GM12878 (cell line): ENCODE data around the gene INPP5D. TPM values are rescaled to one million over a fixed set of nuclear protein-coding genes. Genes with fewer than 3 reads are reported as not detected.
A peak's percentile ranks its signal among the peaks of the same experiment; 100 is the strongest.

Experiments
- ATAC-seq: fragments of 200-7000 bp; cut with Tn5 transposase; 3 replicates; pipeline ENCODE4 v1.9.1; 2020; ENCODE audit warnings: mild to moderate bottlenecking, moderate library complexity
- BruUV-seq: library from RNA; stranded (reverse); fragments of 400-500 nt; replicated peaks from 2 replicates; lab custom pipeline; 2021; lab: Mats Ljungman, UMichigan
- CTCF ChIA-PET: fragments of 300-600 bp; sonication (Branson Sonifier 250); formaldehyde crosslinking; extraction: SDS; loops from one replicate; lab custom pipeline; 2021; ENCODE audit warnings: inconsistent platforms; lab: Yijun Ruan, JAX
- POLR2A ChIA-PET: fragments of 350-600 bp; formaldehyde crosslinking; extraction: SDS; loops from one replicate; lab custom pipeline; 2021; ENCODE audit warnings: inconsistent platforms; lab: Charles Lee
- RAD21 ChIA-PET: fragments of 300-600 bp; sonication (Branson Sonifier 250); formaldehyde crosslinking; loops from one replicate; lab custom pipeline; 2023; ENCODE audit warnings: antibody characterized with exemption; ENCODE audit not compliant: unreplicated experiment; lab: Charles Lee
- SMC1A ChIA-PET: fragments of 300-600 bp; sonication (Branson Sonifier 250); formaldehyde crosslinking; loops from one replicate; lab custom pipeline; 2023; ENCODE audit not compliant: unreplicated experiment, uncharacterized antibody; lab: Charles Lee
- DNase-seq: peaks from one replicate; pipeline ENCODE4 v3.0.0-alpha.2; 2011; ENCODE audit warnings: low read depth, low spot score
- FAIRE-seq: peaks from 3 replicates; lab custom pipeline; 2011; peaks lifted over from hg19 to GRCh38; lab: Jason Lieb, UNC
- H2AFZ ChIP-seq: 2 replicates; pipeline ENCODE4 v1.6.0; 2011; ENCODE audit warnings: low read depth, low read length, control low read depth; ENCODE audit not compliant: control insufficient read depth
- H3K27ac ChIP-seq: 2 replicates; pipeline ENCODE4 v1.5.1; 2011; ENCODE audit warnings: control low read depth; ENCODE audit not compliant: control insufficient read depth, insufficient read depth
- H3K27me3 ChIP-seq, 2 experiments: replicated peaks in 1 of 2; 2 replicates each; pipeline versions ENCODE4 v1.6.0 to v1.6.1; 2011; ENCODE audit warnings: low read length in 1 of 2; ENCODE audit not compliant: control insufficient read depth in 2 of 2, insufficient read depth in 2 of 2
- H3K36me3 ChIP-seq, 2 experiments: 2 replicates each; pipeline ENCODE4 v1.5.1; 2011; ENCODE audit warnings: low read length in 1 of 2; ENCODE audit not compliant: control insufficient read depth in 2 of 2, insufficient read depth in 2 of 2
- H3K4me1 ChIP-seq: 2 replicates; pipeline ENCODE4 v1.6.1; 2011; ENCODE audit warnings: mild to moderate bottlenecking, low read length, moderate library complexity, mixed read lengths; ENCODE audit not compliant: control insufficient read depth, insufficient read depth
- H3K4me2 ChIP-seq: 2 replicates; pipeline ENCODE4 v1.6.0; 2011; ENCODE audit warnings: control low read depth; ENCODE audit not compliant: control insufficient read depth, insufficient read depth
- H3K4me3 ChIP-seq: fragments of 200-600 bp; sonication (generic); 2 replicates; pipeline ENCODE4 v1.5.1; 2016
- H3K79me2 ChIP-seq: 2 replicates; pipeline ENCODE4 v1.6.0; 2011; ENCODE audit warnings: low read length; ENCODE audit not compliant: control insufficient read depth, insufficient read depth
- H3K9ac ChIP-seq: 2 replicates; pipeline ENCODE4 v1.8.0; 2011; ENCODE audit warnings: low read length, control low read depth, mixed read lengths; ENCODE audit not compliant: control insufficient read depth, insufficient read depth
- H3K9me3 ChIP-seq: replicated peaks from 3 replicates; pipeline ENCODE4 v1.5.1; 2011; ENCODE audit warnings: mild to moderate bottlenecking, low read length; ENCODE audit not compliant: control insufficient read depth, insufficient read depth
- H4K20me1 ChIP-seq: 2 replicates; pipeline ENCODE4 v1.6.0; 2011; ENCODE audit not compliant: control insufficient read depth, insufficient read depth
- ATF7 ChIP-seq: fragments of 450-650 bp; IDR thresholded peaks from 2 replicates; pipeline ENCODE4 v1.6.1; 2016; ENCODE audit warnings: low read depth, mild to moderate bottlenecking
- BCL3 ChIP-seq: IDR thresholded peaks from 2 replicates; pipeline ENCODE4 v1.6.1; 2011; ENCODE audit warnings: borderline replicate concordance, low read depth, mild to moderate bottlenecking, moderate library complexity, low read length; ENCODE audit not compliant: insufficient read depth, poor library complexity, severe bottlenecking
- MEF2B ChIP-seq: fragments of 450-650 bp; IDR thresholded peaks from 2 replicates; pipeline ENCODE4 v1.6.1; 2018; ENCODE audit warnings: mild to moderate bottlenecking, moderate library complexity; ENCODE audit not compliant: partially characterized antibody, poor library complexity, severe bottlenecking
- NBN ChIP-seq: fragments of 450-650 bp; IDR thresholded peaks from 2 replicates; pipeline ENCODE4 v1.6.1; 2016
- NFXL1 ChIP-seq: fragments of 450-650 bp; IDR thresholded peaks from 2 replicates; pipeline ENCODE4 v1.6.1; 2017; ENCODE audit warnings: antibody characterized with exemption, mild to moderate bottlenecking, borderline replicate concordance
- NFYB ChIP-seq: IDR thresholded peaks from 2 replicates; pipeline ENCODE4 v1.6.1; 2011; ENCODE audit warnings: low read depth, mild to moderate bottlenecking, low read length, improper control_type of control experiment, moderate library complexity; ENCODE audit not compliant: insufficient read depth
- SIN3A ChIP-seq: IDR thresholded peaks from 2 replicates; pipeline ENCODE4 v1.6.1; 2012; ENCODE audit warnings: low read depth, low read length, improper control_type of control experiment
- SUPT20H ChIP-seq: IDR thresholded peaks from 2 replicates; pipeline ENCODE4 v1.6.1; 2011; ENCODE audit warnings: low read depth, mild to moderate bottlenecking, low read length, moderate library complexity, borderline replicate concordance; ENCODE audit not compliant: control insufficient read depth
- TARDBP ChIP-seq: IDR thresholded peaks from 2 replicates; pipeline ENCODE4 v1.6.1; 2016; ENCODE audit warnings: borderline replicate concordance
- WGBS: methylation state at CpG from one replicate; pipeline ENCODE4 v1.1.6; 2016; ENCODE audit warnings: low lambda C conversion rate; ENCODE audit not compliant: insufficient replicate concordance, insufficient coverage; ENCODE audit errors: missing lambda C conversion rate; 5-methylcytosine and 5-hydroxymethylcytosine counted together
- in situ Hi-C: fragments of 300-500 bp; cut with MboI; formaldehyde crosslinking; loops from 9 replicates; pipeline ENCODE4 v1.14.3; 2018; ENCODE audit warnings: mixed read lengths
- intact Hi-C: fragments of 100-400 bp; cut with micrococcal nuclease; formaldehyde crosslinking; loops from one replicate; pipeline ENCODE4 v1.14.2; 2022; ENCODE audit not compliant: unreplicated experiment
- polyA plus RNA-seq, 11 experiments: library from polyadenylated mRNA; depleted of rRNA in 4 of 11; unstranded in 6 of 11; stranded (reverse) in 5 of 11; fragments of >200 nt; fragmentation: Nextera tagmentation in 4 of 11; fragmentation: Illumina TruSeq in 1 of 11; extraction: Ambion mirVana in 4 of 11; extraction: Trizol in 1 of 11; gene quantifications; 1 replicate in 1 of 11; 2 replicates in 10 of 11; pipeline versions ENCODE4 v1.2.1 to v1.2.3, GENCODE V29; 2011 to 2016; ENCODE audit warnings: inconsistent platforms in 2 of 11, missing spikeins in 2 of 11, low read depth in 1 of 11
- total RNA-seq, 4 experiments: library from RNA; depleted of rRNA in 3 of 4; stranded (reverse); fragments of >200 nt in 3 of 4; fragmentation: Illumina TruSeq in 1 of 4; extraction: Trizol in 1 of 4; gene quantifications; 2 replicates each; pipeline versions ENCODE4 v1.2.1 to v1.2.3, GENCODE V29; 2013 to 2021
- TF ChIP-seq, protein P1 (sequence below): fragments of 450-650 bp; IDR thresholded peaks from 2 replicates; pipeline ENCODE4 v1.6.1; 2017; ENCODE audit warnings: antibody characterized with exemption, mild to moderate bottlenecking, moderate library complexity

Gene INPP5D
- total and polyA plus RNA-seq, 10 of the 15 experiments (the other 5 are each of a cell fraction or from before 2014, with no cell fraction given): 11.8 to 139 (median 88.8) TPM

GRCh38 chr2:233101141-233101540 is 41.0 kb downstream of the INPP5D start:
- Histone ChIP-seq H3K9ac (peak overlapping the region; percentile 88), H3K9me3 (no peaks in the 10 kb centered on the region; the same call in 2 of the 3 replicates), H3K79me2 (peaks cover 85% of the 10 kb centered on the region), H3K27me3 (no peaks in the 10 kb centered on the region), H2AFZ (no peak overlapping the region), H4K20me1 (no peaks in the 10 kb centered on the region), H3K4me3 (no peak overlapping the region), H3K36me3 (peaks cover 19 to 32% of the 10 kb centered on the region in 2 experiments), H3K4me2 (peak overlapping the region; percentile 100), H3K4me1 (peaks cover 51% of the 10 kb centered on the region), H3K27ac (peak overlapping the region; percentile 99)
- in situ Hi-C loops (no loop called here), intact Hi-C loops (loop anchor here (5.0 kb wide), 1 partner anchor 101 kb away; no protein-coding TSS in a partner anchor)
- ChIA-PET SMC1A (interaction anchor here (0.6 to 12.4 kb wide), 16 partner anchors 8 to 47 kb away, joined by 3 to 328 read pairs (median 8); partner anchors contain the start of gene INPP5D), POLR2A (interaction anchor here (0.6 to 6.6 kb wide), 10 partner anchors 9 to 41 kb away, joined by 3 to 70 read pairs (median 12); partner anchors contain the start of gene INPP5D), CTCF (interaction anchor here (1.1 to 4.4 kb wide), 10 partner anchors 9 to 149 kb away, joined by 4 to 34 read pairs (median 8); partner anchors contain the start of gene INPP5D), RAD21 (interaction anchor here (0.6 to 15.2 kb wide), 18 partner anchors 8 to 151 kb away, joined by 3 to 163 read pairs (median 8); partner anchors contain the start of genes ATG16L1 and INPP5D)
- FAIRE-seq: no peak
- peak; percentile 16 for ATAC-seq
- 10% methylated on average over 4 of the region's 4 CpGs for WGBS
- BruUV-seq: no TSS peak
- TF ChIP-seq MEF2B: no peak
- no peak for DNase-seq

DNA sequence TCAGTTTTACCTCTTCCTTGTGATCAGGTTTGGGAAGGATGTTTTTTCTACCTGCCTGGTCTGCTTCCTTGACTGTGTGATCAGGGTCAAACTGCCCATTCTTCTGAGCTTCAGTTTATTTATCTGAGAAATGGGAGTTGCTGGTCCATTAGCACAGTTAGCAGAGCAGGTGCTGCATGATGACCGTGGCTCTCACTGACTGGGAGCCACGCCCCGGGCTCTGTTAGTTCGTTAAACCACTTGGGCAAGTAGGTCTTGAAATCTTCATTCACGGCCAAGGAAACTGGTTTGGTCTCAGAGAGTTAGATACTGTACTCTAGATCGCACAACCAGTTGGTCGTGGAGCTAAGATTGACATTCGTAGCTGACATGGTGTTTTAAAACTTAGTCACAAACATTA is 41.7 kb downstream of the INPP5D start:
- H3K27ac ChIP-seq: peak overlapping the region; percentile 73
- in situ Hi-C loops: no loop called here
- no peak overlapping the region for H3K4me2 ChIP-seq
- H4K20me1 ChIP-seq: no peaks in the 10 kb centered on the region
- peaks cover 88% of the 10 kb centered on the region for H3K79me2 ChIP-seq
- no TSS peak for BruUV-seq
- no peaks in the 10 kb centered on the region for H3K27me3 ChIP-seq
- DNase-seq (no peak), ATAC-seq (no peak), FAIRE-seq (no peak)
- CTCF ChIA-PET: interaction anchor here (0.9 to 4.4 kb wide), 8 partner anchors 19 to 149 kb away, joined by 4 to 34 read pairs (median 10); partner anchors contain the start of gene INPP5D
- RAD21 ChIA-PET: interaction anchor here (0.7 to 15.2 kb wide), 11 partner anchors 12 to 122 kb away, joined by 3 to 163 read pairs (median 16); partner anchors contain the start of gene INPP5D
- POLR2A ChIA-PET: interaction anchor here (0.6 to 6.6 kb wide), 11 partner anchors 10 to 41 kb away, joined by 3 to 70 read pairs (median 7); partner anchors contain the start of gene INPP5D
- peaks cover 57% of the 10 kb centered on the region for H3K4me1 ChIP-seq
- peaks cover 23 to 33% of the 10 kb centered on the region in 2 experiments for H3K36me3 ChIP-seq
- intact Hi-C loops: loop anchor here (5.0 kb wide), 1 partner anchor 100 kb away; no protein-coding TSS in a partner anchor
- peak overlapping the region; percentile 29; the same call in 1 of the 2 replicates for H3K9ac ChIP-seq
- H3K9me3 ChIP-seq: no peaks in the 10 kb centered on the region; the same call in 2 of the 3 replicates
- SMC1A ChIA-PET: interaction anchor here (0.6 to 12.4 kb wide), 15 partner anchors 8 to 72 kb away, joined by 3 to 328 read pairs (median 9); partner anchors contain the start of gene INPP5D
- no peak overlapping the region for H3K4me3 ChIP-seq
- WGBS: 77% methylated on average over 8 of the region's 8 CpGs
- H2AFZ ChIP-seq: no peak overlapping the region
- TF ChIP-seq BCL3: no peak
- no peak for TF ChIP-seq NFYB
- TF ChIP-seq, protein P1, sequence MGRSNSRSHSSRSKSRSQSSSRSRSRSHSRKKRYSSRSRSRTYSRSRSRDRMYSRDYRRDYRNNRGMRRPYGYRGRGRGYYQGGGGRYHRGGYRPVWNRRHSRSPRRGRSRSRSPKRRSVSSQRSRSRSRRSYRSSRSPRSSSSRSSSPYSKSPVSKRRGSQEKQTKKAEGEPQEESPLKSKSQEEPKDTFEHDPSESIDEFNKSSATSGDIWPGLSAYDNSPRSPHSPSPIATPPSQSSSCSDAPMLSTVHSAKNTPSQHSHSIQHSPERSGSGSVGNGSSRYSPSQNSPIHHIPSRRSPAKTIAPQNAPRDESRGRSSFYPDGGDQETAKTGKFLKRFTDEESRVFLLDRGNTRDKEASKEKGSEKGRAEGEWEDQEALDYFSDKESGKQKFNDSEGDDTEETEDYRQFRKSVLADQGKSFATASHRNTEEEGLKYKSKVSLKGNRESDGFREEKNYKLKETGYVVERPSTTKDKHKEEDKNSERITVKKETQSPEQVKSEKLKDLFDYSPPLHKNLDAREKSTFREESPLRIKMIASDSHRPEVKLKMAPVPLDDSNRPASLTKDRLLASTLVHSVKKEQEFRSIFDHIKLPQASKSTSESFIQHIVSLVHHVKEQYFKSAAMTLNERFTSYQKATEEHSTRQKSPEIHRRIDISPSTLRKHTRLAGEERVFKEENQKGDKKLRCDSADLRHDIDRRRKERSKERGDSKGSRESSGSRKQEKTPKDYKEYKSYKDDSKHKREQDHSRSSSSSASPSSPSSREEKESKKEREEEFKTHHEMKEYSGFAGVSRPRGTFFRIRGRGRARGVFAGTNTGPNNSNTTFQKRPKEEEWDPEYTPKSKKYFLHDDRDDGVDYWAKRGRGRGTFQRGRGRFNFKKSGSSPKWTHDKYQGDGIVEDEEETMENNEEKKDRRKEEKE: no peak
- TF ChIP-seq SIN3A: no peak
- TF ChIP-seq NFXL1: no peak
- no peak for TF ChIP-seq TARDBP
- no peak for TF ChIP-seq ATF7
- TF ChIP-seq NBN: no peak
- no peak for TF ChIP-seq SUPT20H
